Natural killer cell (primary cell): ENCODE results near the gene MST1R. TPM values are rescaled to one million over a fixed set of nuclear protein-coding genes. Genes with fewer than 3 reads are reported as not detected.

ENCODE experiments used
- ATAC-seq, 3 donors: fragments of 150-1000 bp in 2 of 3; fragments of 200-7000 bp in 1 of 3; cut with Tn5 transposase; 1 replicate in 1 of 3; 2 replicates in 2 of 3; pipeline ENCODE4 v1.10.0; 2021; ENCODE audit warnings: mild to moderate bottlenecking in 2 of 3, moderate library complexity in 2 of 3
- DNase-seq, 2 donors: peaks; one replicate each; pipeline versions ENCODE4 v3.0.0 to v3.0.0-alpha.2; 2013 to 2021; ENCODE audit warnings: mixed read lengths in 1 of 2
- H3K27ac ChIP-seq: one replicate; pipeline ENCODE4 v1.5.1; 2013; ENCODE audit warnings: mild to moderate bottlenecking, low read length
- H3K27me3 ChIP-seq: one replicate; pipeline ENCODE4 v1.6.1; 2013; ENCODE audit warnings: low read length; ENCODE audit not compliant: control insufficient read depth, insufficient read depth
- H3K36me3 ChIP-seq: one replicate; pipeline ENCODE4 v1.6.1; 2013; ENCODE audit warnings: low read length; ENCODE audit not compliant: control insufficient read depth, insufficient read depth
- H3K4me1 ChIP-seq: one replicate; pipeline ENCODE4 v1.6.1; 2013; ENCODE audit warnings: low read length; ENCODE audit not compliant: control insufficient read depth, insufficient read depth
- H3K4me3 ChIP-seq: one replicate; pipeline ENCODE4 v1.5.1; 2013; ENCODE audit warnings: low read length
- H3K9me3 ChIP-seq: one replicate; pipeline ENCODE4 v1.6.1; 2013; ENCODE audit warnings: low read length; ENCODE audit not compliant: control insufficient read depth, insufficient read depth
- H3K27ac Mint-ChIP-seq, 2 donors: one replicate each; pipeline ENCODE4 v1.8.0; 2022; ENCODE audit warnings: mild to moderate bottlenecking in 2 of 2, mixed read lengths in 2 of 2, moderate library complexity in 1 of 2
- H3K27me3 Mint-ChIP-seq, 2 donors: one replicate each; pipeline ENCODE4 v1.8.0; 2022; ENCODE audit warnings: low read depth in 2 of 2, mixed read lengths in 2 of 2
- H3K36me3 Mint-ChIP-seq: one replicate; pipeline ENCODE4 v1.8.0; 2022; ENCODE audit warnings: mixed read lengths
- H3K4me1 Mint-ChIP-seq, 2 donors: one replicate each; pipeline ENCODE4 v1.8.0; 2022; ENCODE audit warnings: mixed read lengths in 2 of 2
- H3K4me3 Mint-ChIP-seq: one replicate; pipeline ENCODE4 v1.8.0; 2022; ENCODE audit warnings: mild to moderate bottlenecking, moderate library complexity, mixed read lengths
- H3K9me3 Mint-ChIP-seq, 2 donors: one replicate each; pipeline ENCODE4 v1.8.0; 2022; ENCODE audit warnings: mixed read lengths in 2 of 2
- WGBS: methylation state at CpG from one replicate; pipeline ENCODE4 v1.1.7; 2013; ENCODE audit warnings: missing lambda C conversion rate; ENCODE audit not compliant: insufficient coverage; 5-methylcytosine and 5-hydroxymethylcytosine counted together
- intact Hi-C: fragments of 100-400 bp; cut with micrococcal nuclease; formaldehyde crosslinking; loops from one replicate; pipeline ENCODE4 v1.14.2; 2022
- total RNA-seq, 4 donors: library from RNA; stranded (reverse); fragments of 120-200 nt in 1 of 4; gene quantifications; one replicate each; pipeline versions ENCODE4 v1.2.3 to v1.2.4, GENCODE V29; 2013 to 2022
- TF ChIP-seq, protein P1 (sequence below): fragments of 200-600 bp; IDR thresholded peaks from one replicate; pipeline ENCODE4 v1.8.0; 2022; ENCODE audit warnings: antibody characterized with exemption

Gene MST1R
- total RNA-seq, 3 donors from 2014 or later (not counting 1 experiment from before 2014, with no cell fraction given) = 1.6 to 3.4 (median 2.2) TPM

- no peaks in the 10 kb centered on the region for H3K9me3 ChIP-seq
- no peaks in the 10 kb centered on the region for H3K36me3 ChIP-seq
- H3K4me3 Mint-ChIP-seq = no peak overlapping the region
- H3K27me3 Mint-ChIP-seq = no peaks in the 10 kb centered on the region
- TF ChIP-seq, protein P1, sequence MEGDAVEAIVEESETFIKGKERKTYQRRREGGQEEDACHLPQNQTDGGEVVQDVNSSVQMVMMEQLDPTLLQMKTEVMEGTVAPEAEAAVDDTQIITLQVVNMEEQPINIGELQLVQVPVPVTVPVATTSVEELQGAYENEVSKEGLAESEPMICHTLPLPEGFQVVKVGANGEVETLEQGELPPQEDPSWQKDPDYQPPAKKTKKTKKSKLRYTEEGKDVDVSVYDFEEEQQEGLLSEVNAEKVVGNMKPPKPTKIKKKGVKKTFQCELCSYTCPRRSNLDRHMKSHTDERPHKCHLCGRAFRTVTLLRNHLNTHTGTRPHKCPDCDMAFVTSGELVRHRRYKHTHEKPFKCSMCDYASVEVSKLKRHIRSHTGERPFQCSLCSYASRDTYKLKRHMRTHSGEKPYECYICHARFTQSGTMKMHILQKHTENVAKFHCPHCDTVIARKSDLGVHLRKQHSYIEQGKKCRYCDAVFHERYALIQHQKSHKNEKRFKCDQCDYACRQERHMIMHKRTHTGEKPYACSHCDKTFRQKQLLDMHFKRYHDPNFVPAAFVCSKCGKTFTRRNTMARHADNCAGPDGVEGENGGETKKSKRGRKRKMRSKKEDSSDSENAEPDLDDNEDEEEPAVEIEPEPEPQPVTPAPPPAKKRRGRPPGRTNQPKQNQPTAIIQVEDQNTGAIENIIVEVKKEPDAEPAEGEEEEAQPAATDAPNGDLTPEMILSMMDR = no peak
- no peaks in the 10 kb centered on the region for H3K27me3 ChIP-seq
- DNase-seq (no peak), ATAC-seq (no peak)
- no peak overlapping the region for H3K27ac ChIP-seq
- H3K9me3 Mint-ChIP-seq = no peaks in the 10 kb centered on the region
- no peak overlapping the region for H3K4me3 ChIP-seq
- WGBS = 100% methylated on average over 3 of the region's 3 CpGs
- no peaks in the 10 kb centered on the region for H3K36me3 Mint-ChIP-seq
- no peaks in the 10 kb centered on the region for H3K4me1 Mint-ChIP-seq
- no peak overlapping the region for H3K27ac Mint-ChIP-seq
- H3K4me1 ChIP-seq = no peaks in the 10 kb centered on the region
- intact Hi-C loops = no loop called here
Measured at GRCh38 chr3:49845694-49846093, 58.0 kb downstream of the MST1R start.

DNA sequence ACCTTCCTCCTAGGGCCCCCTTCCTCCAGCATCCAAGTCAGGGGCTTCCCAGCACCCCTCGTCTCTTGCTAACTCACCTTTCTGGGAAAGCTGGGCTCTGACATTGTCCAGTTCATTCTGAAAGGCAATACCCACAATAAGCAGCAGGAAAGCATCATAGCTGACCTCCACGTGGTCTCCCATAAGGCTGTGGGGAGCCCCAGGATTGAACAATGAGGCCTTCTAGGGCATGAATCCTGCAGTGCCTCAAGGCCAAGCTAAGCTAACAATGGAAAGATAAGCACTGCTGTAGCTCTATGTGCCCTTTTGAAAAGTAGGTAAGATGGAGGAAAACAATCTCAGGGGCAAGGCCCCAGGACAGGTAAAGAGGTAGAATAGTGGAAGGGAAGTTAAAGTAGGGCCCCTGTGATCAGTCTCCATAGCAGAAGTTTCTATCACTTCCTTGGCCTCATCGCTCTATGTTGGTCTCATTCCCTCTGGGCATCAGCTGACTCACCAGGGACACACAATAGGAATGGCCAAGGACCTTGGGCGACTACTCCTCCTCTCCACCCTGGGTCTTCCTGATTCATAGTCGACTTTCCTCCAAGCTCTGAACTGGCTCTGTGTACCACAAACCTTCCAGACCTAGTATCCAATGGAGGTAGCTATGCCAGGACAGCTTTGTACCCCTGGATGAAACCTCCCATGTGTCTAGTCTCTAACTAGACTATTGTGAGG, 59.0 kb downstream of the MST1R start:
- H3K9me3 Mint-ChIP-seq = no peaks in the 10 kb centered on the region
- Histone ChIP-seq H3K4me1 (no peaks in the 10 kb centered on the region), H3K36me3 (no peaks in the 10 kb centered on the region), H3K27ac (no peak overlapping the region), H3K4me3 (no peak overlapping the region), H3K9me3 (no peaks in the 10 kb centered on the region), H3K27me3 (no peaks in the 10 kb centered on the region)
- no peaks in the 10 kb centered on the region for H3K36me3 Mint-ChIP-seq
- DNase-seq (no peak), ATAC-seq (no peak)
- WGBS = 81% methylated on average over 5 of the region's 5 CpGs
- H3K4me1 Mint-ChIP-seq = no peaks in the 10 kb centered on the region
- H3K4me3 Mint-ChIP-seq = no peak overlapping the region
- intact Hi-C loops = no loop called here
- no peaks in the 10 kb centered on the region for H3K27me3 Mint-ChIP-seq
- TF ChIP-seq, protein P1 = no peak
- no peak overlapping the region for H3K27ac Mint-ChIP-seq

- WGBS = 100% methylated on average over 3 of the region's 3 CpGs
- intact Hi-C loops = no loop called here
- ATAC-seq (no peak), DNase-seq (no peak)
- no peaks in the 10 kb centered on the region for H3K27me3 Mint-ChIP-seq
- Histone ChIP-seq H3K27ac (no peak overlapping the region), H3K27me3 (no peaks in the 10 kb centered on the region), H3K36me3 (no peaks in the 10 kb centered on the region), H3K9me3 (no peaks in the 10 kb centered on the region), H3K4me1 (no peaks in the 10 kb centered on the region), H3K4me3 (no peak overlapping the region)
- H3K4me1 Mint-ChIP-seq = no peaks in the 10 kb centered on the region
- H3K27ac Mint-ChIP-seq = no peak overlapping the region
- H3K9me3 Mint-ChIP-seq = no peaks in the 10 kb centered on the region
- TF ChIP-seq, protein P1 = no peak
- H3K36me3 Mint-ChIP-seq = no peaks in the 10 kb centered on the region
- no peak overlapping the region for H3K4me3 Mint-ChIP-seq
Measured at GRCh38 chr3:49842843-49843517, 60.7 kb downstream of the MST1R start.
